Activated T-cell treated with anti-CD3 and anti-CD28 coated beads for 24 hours (primary cell): Measurements from ENCODE around the gene FAM83C.
"Not testable (repeated sequence)": the region's sequence is repeated elsewhere in the genome, so short reads cannot be mapped to it uniquely, and the experiment has no call there.

ENCODE experiments used
- DNase-seq: peaks from one replicate; pipeline ENCODE4 v3.0.0-alpha.2; 2020; ENCODE audit warnings: low read depth

FAM83C gene

DNA sequence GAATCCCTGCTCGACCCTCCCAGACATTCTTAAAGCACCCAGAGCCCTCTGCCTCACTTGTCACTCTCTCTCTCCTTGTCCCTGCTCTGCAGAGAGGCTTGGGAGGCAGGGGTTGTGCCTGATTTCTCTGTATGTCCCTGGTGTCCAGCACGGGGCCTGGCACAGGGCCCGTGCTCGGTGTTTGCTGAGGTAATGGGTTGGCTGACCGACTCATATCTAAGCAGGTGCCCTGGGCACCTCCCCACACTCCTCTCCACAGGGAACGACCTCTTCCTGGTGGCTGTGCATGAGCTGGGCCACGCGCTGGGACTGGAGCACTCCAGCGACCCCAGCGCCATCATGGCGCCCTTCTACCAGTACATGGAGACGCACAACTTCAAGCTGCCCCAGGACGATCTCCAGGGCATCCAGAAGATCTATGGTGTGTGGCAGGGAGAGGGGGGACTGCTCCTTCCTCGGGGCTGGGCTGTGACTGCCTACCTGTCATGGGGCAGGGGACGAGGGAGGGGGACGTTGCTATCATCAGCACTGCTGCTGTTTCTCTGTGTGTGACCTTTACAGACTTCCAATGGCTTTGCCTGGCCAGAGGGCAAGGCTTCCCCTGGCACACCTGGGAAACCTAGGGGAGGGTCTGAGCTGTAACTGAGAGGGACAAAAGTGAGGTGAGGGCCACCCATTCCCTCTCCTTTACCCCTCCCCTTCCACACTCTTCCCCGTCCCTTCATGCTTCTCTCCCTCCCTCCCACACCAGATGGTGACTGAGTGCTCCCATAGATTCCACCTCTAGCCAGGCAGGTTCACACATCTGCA is 28.5 kb downstream of the FAM83C start:
- DNase-seq, result no peak

DNA sequence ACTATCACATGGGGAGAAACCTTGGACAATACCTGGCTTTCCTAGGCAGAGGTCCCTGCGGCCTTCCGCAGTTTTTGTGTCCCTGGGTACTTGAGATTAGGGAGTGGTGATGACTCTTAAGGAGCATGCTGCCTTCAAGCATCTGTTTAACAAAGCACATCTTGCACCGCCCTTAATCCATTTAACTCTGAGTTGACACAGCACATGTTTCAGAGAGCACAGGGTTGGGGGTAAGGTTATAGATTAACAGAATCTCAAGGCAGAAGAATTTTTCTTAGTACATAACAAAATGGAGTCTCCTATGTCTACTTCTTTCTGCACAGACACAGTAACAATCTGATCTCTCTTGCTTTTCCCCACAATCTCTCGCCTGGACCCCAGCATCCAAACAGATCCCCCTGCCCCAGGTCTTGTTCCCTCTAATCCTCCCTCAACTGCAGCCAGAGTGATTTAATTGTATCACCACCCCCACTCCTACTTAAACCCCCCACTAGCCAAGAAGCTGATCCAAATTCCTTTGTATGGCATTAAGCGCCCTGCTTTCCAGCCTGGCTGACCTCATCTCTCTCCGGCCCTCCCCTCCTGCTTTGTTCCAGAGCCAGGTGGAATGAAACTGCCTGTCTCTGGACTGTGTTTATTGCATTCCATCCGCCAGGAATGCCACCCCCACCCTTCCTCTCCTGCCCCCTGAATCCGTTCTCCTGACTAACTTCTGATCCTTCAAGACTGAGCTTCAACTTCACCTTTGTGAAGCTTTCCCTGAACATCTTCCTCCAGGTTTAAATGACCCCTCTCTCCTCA is 29.3 kb downstream of the FAM83C start:
- DNase-seq, result not testable (repeated sequence)

DNA sequence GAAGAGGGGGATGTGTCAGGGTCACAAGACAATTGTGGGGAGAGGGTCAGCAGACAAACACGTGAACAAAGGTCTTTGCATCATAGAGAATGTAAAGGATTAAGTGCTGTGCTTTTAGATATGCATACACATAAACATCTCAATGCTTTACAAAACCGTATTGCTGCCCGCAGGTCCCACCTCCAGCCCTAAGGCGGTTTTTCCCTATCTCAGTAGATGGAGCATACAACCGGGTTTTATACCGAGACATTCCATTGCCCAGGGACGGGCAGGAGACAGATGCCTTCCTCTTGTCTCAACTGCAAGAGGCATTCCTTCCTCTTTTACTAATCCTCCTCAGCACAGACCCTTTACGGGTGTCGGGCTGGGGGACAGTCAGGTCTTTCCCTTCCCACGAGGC is 29.9 kb downstream of the FAM83C start:
- not testable (repeated sequence) for DNase-seq

DNA sequence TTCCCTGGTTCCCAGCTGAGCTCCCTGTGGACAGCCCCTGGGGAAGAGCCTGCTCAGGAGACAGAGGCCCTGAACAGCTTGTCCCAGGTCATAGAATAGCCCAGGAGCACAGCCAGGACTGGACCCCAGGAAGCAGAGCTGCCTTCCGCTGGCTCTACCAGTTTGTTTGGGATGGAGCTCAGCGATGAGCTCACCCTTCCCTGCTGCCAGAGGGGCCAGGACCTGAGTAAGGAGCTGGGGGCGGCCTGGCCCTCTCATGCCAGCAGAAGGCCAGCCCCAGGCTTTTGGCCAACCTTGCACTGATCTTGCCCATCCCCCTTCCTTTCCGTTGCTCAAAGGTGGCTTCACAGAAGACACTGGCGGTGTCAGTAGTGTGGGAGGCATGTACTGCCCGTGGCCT is 31.8 kb downstream of the FAM83C start:
- DNase-seq, result no peak

DNA sequence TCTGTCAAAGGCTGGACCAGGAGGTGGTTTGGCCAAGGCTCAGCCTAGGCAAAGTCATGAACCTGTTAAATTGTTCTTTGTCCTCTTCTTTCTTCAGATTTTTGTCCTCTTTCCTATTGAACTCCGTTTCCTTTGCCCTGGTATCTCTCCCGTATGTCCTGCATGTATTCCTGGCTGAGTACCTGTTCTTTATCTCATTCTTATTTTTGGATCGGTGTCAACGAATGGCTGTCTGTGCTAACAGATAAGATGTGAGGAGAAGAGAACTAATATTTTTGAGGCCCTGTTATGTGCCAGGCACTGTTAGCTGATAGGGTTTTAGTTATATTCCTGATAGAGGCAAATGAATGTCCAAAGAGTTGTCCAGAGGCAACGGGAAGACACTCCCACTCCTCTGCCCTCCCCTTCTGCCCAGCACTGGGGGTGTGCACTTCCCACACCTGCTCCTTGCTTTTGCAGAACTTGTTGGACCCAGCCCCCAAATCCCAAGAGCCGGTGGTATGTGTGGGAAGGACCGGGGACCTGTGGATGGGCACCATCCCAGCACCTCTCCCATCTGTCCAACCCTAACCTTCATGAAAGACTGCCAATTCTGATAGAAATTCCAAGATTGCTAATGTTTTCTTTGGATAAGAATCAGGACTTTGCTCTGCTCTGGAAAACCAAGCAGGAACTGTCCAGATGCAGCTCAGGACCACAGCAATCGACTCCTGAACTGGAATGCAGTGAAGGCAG is 34.9 kb downstream of the FAM83C start:
- DNase-seq, result no peak

DNA sequence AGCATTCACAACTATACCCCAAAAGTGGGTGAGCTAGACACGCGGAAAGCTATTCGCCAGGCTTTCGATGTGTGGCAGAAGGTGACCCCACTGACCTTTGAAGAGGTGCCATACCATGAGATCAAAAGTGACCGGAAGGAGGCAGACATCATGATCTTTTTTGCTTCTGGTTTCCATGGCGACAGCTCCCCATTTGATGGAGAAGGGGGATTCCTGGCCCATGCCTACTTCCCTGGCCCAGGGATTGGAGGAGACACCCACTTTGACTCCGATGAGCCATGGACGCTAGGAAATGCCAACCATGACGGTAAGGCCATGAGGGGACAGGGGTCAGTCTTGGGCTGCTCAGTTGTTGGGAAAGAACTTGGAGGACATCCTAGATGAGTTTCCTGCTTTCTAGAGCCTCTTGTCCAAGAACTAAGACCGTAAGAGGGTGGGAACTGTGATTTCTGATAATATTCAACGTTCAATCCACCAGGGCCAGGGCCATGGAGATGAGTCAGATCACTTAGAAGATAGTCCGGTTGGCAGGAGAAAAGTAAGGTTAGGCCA is 37.7 kb downstream of the FAM83C start:
- no peak for DNase-seq

DNA sequence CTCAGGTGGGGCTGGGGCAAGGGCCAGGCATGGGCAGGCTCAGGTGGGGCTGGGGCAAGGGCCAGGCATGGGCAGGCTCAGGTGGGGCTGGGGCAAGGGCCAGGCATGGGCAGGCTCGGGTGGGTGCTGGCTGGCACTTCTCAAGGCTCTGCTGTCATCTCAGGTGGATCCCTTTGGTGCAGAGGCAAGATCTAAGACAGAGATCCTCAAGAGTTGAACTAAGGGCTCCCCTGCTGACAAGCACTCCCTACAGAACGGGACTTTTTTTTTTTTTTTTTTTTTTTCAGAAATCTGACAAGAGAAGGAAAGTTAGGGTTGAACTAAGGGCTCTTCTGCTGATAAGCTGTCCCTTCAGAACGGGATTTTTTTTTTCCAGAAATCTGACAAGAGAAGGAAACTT is 39.2 kb downstream of the FAM83C start:
- DNase-seq, result no peak

DNA sequence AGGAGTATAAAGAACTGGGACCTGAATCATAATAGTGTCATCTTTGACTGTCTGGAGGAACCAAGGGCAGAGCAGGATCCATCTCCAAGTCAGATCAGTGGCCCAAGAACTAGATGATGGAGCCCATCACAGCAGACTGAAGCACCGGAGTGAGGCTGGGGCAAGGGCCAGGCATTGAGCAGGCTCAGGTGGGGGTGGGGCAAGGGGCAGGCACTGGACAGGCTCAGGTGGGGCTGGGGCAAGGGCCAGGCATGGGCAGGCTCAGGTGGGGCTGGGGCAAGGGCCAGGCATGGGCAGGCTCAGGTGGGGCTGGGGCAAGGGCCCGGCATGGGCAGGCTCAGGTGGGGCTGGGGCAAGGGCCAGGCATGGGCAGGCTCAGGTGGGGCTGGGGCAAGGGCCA is 39.6 kb downstream of the FAM83C start:
- DNase-seq, result not testable (repeated sequence)

DNA sequence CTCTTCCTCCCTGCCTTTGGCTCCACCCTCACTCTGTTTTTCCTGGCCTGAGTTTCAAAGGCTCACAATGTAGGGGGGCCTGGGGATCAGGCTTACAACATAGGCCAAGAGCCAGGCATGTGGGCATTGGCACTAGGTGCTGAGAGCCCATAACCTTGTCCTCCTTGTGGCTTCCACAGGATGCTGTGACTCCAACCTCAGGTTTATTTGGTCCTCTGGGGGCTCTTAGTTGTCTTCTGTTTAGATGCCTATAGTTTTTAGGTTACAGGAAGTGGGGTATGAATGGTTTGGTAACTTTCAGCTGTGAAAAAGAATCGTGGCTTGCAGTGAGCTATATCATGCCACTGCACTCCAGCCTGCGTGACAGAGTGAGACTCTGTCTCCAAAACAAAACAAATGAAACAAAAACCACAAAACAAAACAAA is 40.2 kb downstream of the FAM83C start:
- no peak for DNase-seq

DNA sequence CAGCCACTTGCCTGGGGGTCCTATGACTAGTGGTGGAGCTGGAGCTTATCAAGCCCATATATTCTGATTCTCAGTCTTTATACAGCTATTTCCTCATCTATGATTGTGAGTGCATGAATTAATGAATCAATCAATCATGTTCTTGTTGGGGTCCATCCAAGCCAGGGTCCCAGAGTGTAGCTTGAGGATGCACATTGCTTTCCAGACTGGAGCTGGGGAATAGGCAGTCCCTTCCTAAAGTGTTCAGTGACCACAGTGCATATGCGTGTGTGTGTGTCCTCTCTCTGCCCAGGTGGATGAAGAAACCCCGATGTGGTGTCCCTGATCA is 40.6 kb downstream of the FAM83C start:
- DNase-seq, result no peak

DNA sequence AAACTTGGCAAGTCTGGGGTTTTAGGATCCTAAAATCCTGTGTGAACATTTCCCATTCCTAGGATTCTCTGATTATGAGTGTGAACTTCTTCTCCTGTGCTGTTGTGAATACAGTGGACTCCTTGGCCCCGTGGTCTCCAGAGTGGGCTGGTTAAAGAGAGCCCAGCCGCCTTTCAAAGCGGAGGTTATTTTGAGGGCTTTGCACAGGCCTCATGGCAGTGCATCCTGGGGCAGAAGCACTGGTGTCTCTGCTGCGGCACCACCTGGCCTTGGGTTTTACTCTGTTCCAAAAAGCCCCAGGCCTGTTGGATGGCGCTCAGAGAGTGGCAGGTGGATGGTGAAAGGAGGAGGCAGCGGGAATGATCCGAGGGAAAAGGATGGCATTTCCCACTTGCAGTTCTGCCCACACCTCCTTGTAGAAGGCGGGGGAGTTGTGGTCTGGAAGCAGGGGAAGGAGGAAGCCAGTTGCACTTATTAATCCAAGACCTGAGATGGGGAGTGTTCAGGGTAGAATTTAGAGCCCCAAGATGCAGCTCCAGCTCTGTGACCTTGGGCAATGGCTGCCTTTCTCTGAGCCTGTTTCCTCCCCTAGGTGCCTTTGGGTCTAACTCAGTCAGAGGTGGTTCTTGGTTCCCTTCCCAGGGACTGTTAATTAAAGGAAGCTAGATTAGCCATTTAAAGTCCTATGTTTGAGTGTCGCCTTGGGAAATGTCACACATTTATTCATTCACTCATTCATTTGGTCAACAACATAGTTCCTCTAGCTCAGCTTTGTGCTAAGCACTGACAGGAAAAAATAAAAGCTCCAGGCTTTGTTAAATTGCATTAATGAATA is 43.4 kb downstream of the FAM83C start:
- no peak for DNase-seq

DNA sequence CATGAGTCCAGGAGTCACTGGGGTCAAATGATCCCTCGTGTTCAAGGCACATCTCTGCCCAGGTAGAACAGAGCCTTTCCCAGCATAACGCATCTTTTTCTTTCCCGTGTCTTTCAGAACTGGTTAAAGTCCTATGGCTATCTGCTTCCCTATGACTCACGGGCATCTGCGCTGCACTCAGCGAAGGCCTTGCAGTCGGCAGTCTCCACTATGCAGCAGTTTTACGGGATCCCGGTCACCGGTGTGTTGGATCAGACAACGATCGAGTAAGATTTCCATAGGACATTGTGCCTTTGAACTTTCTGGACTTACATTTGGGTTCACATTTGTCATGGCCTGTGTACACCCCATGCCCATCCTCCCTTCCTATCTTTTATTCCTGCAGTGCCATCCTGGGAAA is 45.5 kb downstream of the FAM83C start:
- DNase-seq, result no peak

DNA sequence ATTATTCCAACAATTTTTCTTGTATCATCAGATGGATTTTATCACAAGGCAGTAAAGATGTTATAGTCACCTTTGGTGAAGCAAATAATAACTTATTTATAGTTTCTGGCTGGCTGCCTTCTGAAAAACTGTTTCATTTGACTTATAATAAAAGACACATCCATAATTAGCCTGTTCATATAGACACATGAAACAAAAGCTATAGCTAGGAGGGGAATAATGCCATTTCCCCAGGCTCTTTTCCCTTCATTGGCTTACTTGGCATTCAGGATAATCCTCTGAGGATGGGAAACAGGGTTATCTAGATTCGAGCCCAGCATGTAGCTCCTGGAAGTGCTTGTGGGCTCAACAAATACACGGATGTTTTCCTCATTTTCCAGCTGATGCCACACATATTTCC is 48.2 kb downstream of the FAM83C start:
- DNase-seq, result no peak

DNA sequence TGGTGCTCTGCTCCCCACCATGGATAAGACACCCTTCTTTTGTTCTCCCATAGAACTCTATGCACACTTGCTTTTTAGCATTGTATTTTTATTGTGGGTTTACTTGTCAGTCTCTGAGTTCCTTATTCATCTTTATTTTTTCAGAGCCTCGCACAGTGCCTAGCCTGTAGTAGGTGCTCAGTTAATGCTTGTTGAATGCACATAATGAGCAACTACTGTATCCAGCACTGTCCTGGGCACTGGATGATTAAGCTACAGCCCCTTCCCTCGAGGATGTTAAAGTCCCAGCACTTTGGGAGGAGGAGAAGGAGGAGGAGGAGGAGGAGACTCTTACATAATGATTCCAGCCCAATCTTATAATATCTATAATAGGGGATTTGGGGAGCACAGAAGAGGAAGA is 48.9 kb downstream of the FAM83C start:
- no peak for DNase-seq

DNA sequence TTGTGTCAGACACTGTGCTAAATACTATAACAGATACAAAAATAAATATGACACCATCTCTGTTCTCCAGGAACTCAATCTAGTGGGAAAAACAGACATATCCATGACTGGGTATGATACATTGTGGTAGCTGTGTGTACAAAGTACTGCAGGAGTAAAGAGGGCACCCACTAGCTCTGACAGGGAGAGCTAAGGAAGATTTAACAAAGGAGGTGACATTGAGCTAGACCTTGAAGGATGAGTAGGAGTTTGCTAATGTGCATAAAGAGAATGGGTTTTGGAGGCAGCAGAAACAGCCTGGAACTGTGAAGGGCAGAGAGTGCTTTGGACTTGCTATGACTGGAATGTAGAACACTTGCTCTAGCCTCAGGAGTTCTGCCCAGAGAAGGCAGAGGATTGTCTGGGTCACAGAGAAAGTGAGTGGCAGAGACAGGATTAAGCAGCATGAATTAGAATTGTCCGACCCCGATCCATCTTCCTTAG is 51.4 kb downstream of the FAM83C start:
- DNase-seq, result no peak

DNA sequence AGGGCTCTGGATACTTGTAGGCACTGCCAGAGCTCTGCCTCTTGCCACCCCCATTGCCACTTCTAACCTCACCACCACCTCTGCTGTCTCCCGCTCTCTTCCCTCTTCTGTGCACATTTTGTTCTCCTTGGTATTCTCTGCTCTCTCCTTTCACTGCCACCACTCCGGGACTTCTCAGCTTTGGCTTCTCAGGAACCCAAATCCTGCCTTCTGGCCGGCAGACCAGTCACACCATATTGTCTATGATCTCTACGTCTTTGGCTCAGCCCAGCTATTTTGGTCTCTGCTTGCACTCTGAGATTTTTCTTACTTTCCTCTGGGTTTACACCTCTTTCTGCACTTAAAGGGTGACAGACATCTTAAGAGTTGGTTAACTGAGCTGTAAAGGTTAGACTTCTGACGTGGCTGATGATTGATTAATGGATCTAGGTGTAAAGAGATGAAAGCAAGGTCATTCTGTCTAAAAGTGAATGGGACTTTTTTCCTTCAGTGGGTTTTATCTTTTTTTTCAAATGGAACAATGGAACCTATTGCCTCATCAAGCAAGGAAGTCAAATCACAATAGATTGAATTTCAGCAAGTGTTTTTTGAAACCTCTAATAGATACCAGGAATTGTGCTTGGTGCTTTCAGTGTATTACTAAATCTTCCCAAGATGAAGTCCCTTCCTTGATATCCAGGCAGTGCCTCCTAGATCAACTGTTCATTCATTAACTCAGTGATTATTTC is 52.0 kb downstream of the FAM83C start:
- DNase-seq, result no peak

DNA sequence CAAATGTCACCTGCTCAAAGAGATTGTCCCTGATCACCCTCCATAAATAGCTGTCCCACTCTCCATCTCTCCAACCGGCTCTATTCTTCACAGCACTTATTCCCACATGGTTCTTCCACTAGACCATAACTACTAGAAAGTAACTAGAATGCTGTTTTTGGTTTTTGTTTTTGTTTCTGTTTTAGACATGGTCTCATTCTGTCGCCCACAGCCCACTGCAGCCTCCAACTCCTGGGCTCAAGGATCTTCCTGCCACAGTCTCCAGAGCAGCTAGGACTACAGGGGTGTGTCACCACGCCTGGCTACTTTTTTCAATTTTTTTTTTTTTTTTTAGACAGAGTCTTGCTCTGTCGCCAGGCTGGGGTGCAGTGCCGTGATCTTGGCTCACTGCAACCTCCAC is 53.5 kb downstream of the FAM83C start:
- DNase-seq, result no peak

DNA sequence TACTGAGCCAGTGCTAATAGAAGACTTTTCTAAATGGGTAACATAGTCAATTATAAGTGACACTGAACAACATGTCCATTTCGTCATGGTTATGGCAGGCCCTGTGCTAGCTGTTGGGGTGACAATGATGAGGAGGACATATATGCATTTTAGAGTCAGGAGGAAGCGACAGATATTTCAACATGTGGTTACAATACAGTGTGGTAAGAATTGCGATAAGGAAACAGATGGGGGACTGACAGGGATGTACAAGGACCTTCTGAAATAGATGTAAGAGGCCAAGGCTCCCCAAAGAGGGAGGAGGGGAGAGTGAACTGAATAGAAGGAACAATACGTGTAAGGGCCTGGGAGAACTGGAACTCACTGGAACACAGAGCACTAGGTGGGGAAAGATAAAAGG is 54.1 kb downstream of the FAM83C start:
- DNase-seq, result no peak

DNA sequence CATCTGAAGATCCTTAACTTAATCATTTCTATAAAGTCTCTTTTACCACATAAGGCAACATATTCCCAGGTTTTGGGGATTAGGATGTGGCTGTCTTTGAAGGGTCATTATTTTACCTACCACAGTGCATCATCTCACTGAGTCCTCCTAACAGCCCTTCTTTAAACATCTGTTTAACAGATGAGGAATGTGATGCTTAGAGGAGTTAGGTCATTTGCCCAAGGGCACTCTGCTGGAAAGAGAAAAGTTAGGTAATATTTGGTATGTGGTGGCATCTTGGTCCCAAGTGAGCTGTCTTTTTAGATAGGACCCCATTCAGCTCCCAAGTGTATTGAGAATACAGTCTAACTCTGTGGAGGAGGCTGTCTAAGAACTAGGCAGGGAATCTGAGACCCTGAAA is 54.7 kb downstream of the FAM83C start:
- no peak for DNase-seq

DNA sequence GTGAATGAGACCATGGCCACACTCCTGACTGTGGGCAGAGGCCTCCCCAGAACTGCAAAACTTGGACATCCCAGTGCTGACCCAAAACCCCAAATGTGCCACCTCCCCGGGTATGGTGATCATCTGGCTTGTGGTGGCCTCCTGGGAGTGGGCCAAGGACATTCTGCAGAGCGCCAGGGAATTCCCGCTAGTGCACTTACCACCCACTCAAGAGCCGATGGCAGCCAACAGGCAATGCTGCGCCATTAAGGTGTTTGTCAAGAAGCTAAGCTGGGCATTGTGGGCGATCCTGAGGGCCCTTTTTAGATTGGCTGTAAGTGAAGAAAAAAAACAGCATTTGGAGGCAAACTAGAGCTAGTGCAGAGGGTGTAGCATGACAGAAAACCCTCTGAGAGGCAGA is 56.3 kb downstream of the FAM83C start:
- no peak for DNase-seq
